CD4-positive, CD25-positive, alpha-beta regulatory T cell (primary cell): ENCODE measurements around the gene ABO. TPM values are rescaled to one million over a fixed set of nuclear protein-coding genes. Genes with fewer than 3 reads are reported as not detected.
"Not testable (repeated sequence)": the region's sequence is repeated elsewhere in the genome, so short reads cannot be mapped to it uniquely, and the experiment has no call there.

Source experiments
- ATAC-seq, 2 donors: fragments of 150-1000 bp; cut with Tn5 transposase; one replicate each; pipeline ENCODE4 v1.10.0; 2021; ENCODE audit warnings: low read depth in 2 of 2, moderate number of reproducible peaks in 2 of 2, moderate library complexity in 1 of 2
- DNase-seq, 3 donors: peaks; one replicate each; pipeline versions ENCODE4 v3.0.0 to v3.0.0-alpha.2; 2012 to 2022; ENCODE audit warnings: mixed read lengths in 1 of 3
- H3K27ac ChIP-seq: one replicate; pipeline ENCODE4 v1.7.0; 2013; ENCODE audit warnings: mild to moderate bottlenecking, low read length; ENCODE audit not compliant: insufficient read depth, poor library complexity, severe bottlenecking
- H3K27me3 ChIP-seq: one replicate; pipeline ENCODE4 v1.7.0; 2013; ENCODE audit warnings: low read length; ENCODE audit not compliant: control insufficient read depth, insufficient read depth
- H3K36me3 ChIP-seq: one replicate; pipeline ENCODE4 v1.7.0; 2013; ENCODE audit warnings: mild to moderate bottlenecking, low read length, moderate library complexity; ENCODE audit not compliant: control insufficient read depth, insufficient read depth
- H3K4me1 ChIP-seq: 2 replicates; pipeline ENCODE4 v1.7.0; 2013; ENCODE audit warnings: mild to moderate bottlenecking, low read length; ENCODE audit not compliant: insufficient read depth, control insufficient read depth, poor library complexity, severe bottlenecking
- H3K4me3 ChIP-seq: one replicate; pipeline ENCODE4 v1.7.0; 2013; ENCODE audit warnings: low read depth, mild to moderate bottlenecking, low read length, moderate library complexity
- H3K9me3 ChIP-seq, 2 experiments: 1 replicate in 1 of 2; 2 replicates in 1 of 2; pipeline ENCODE4 v1.7.0; 2013; ENCODE audit warnings: low read length in 2 of 2, mild to moderate bottlenecking in 1 of 2, moderate library complexity in 1 of 2; ENCODE audit not compliant: control insufficient read depth in 2 of 2
- H3K27ac Mint-ChIP-seq, 3 donors: one replicate each; pipeline ENCODE4 v1.8.0; 2020 to 2022; ENCODE audit warnings: mild to moderate bottlenecking in 3 of 3, mixed read lengths in 3 of 3, moderate library complexity in 2 of 3
- H3K27me3 Mint-ChIP-seq: one replicate; pipeline ENCODE4 v1.8.0; 2022; ENCODE audit warnings: mild to moderate bottlenecking, mixed read lengths
- H3K36me3 Mint-ChIP-seq: one replicate; pipeline ENCODE4 v1.8.0; 2020; ENCODE audit warnings: mixed read lengths
- H3K4me1 Mint-ChIP-seq, 4 donors: one replicate each; pipeline ENCODE4 v1.8.0; 2020 to 2022; ENCODE audit warnings: mixed read lengths in 4 of 4, mild to moderate bottlenecking in 1 of 4
- H3K4me3 Mint-ChIP-seq, 4 donors: one replicate each; pipeline ENCODE4 v1.8.0; 2020 to 2022; ENCODE audit warnings: mild to moderate bottlenecking in 4 of 4, mixed read lengths in 4 of 4, moderate library complexity in 3 of 4
- H3K9me3 Mint-ChIP-seq, 7 donors: one replicate each; pipeline ENCODE4 v1.8.0; 2020 to 2022; ENCODE audit warnings: mixed read lengths in 7 of 7, mild to moderate bottlenecking in 3 of 7, moderate library complexity in 2 of 7
- polyA plus RNA-seq, 4 donors: library from polyadenylated mRNA; unstranded; fragments of 300-500 nt; fragmentation: Illumina TruSeq; gene quantifications; one replicate each; pipeline ENCODE4 v1.2.3, GENCODE V29; 2021
- total RNA-seq: library from RNA; stranded (reverse); gene quantifications from one replicate; pipeline ENCODE4 v1.2.3, GENCODE V29; 2022

ABO gene
- total and polyA plus RNA-seq, 5 donors from 2014 or later = 0.62 TPM; not detected in 4

DNA sequence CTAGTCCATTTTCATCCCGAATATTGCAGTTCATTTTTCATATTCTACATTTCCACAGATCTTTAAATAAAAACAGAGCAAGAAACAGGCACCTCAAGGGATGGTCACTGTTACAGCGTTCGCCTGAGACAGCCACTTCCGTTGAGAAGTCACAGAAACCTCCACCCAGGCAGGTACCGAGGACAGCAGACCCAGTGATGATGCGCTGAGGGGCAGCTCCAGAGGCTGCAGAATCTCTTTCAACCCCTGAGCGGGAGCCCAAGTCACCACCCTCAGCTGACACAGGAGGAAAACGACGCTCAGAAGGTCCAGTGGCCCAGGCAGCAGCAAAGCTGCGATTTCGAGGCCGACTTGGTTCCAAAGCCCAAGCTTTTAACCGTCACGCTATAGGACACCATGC lies 32.8 kb downstream of the ABO start:
- ATAC-seq (no peak), DNase-seq (no peak)
- Histone ChIP-seq H3K27ac (no peak overlapping the region), H3K4me3 (no peak overlapping the region), H3K9me3 (no peaks in the 10 kb centered on the region), H3K27me3 (no peaks in the 10 kb centered on the region), H3K36me3 (no peaks in the 10 kb centered on the region), H3K4me1 (peaks cover 7% of the 10 kb centered on the region)
- peaks cover 0 to 18% (median 7%) of the 10 kb centered on the region in 4 donors for H3K4me1 Mint-ChIP-seq
- H3K9me3 Mint-ChIP-seq = no peaks in the 10 kb centered on the region
- no peaks in the 10 kb centered on the region for H3K36me3 Mint-ChIP-seq
- H3K27ac Mint-ChIP-seq = no peak overlapping the region
- H3K4me3 Mint-ChIP-seq = no peak overlapping the region
- H3K27me3 Mint-ChIP-seq = peaks cover 19% of the 10 kb centered on the region

GRCh38 chr9:133239533-133240090 lies 35.4 kb downstream of the ABO start:
- ATAC-seq = no peak
- no peak overlapping the region for H3K27ac ChIP-seq
- Mint-ChIP-seq H3K27ac (no peak overlapping the region), H3K27me3 (peaks cover 13% of the 10 kb centered on the region), H3K4me3 (no peak overlapping the region), H3K36me3 (no peaks in the 10 kb centered on the region), H3K9me3 (no peaks in the 10 kb centered on the region), H3K4me1 (peaks cover 0 to 18% (median 7%) of the 10 kb centered on the region in 4 donors)
- no peaks in the 10 kb centered on the region for H3K27me3 ChIP-seq
- H3K4me3 ChIP-seq = no peak overlapping the region
- no peak for DNase-seq
- H3K4me1 ChIP-seq = peaks cover 7% of the 10 kb centered on the region
- H3K36me3 ChIP-seq = no peaks in the 10 kb centered on the region
- H3K9me3 ChIP-seq = no peaks in the 10 kb centered on the region

DNA sequence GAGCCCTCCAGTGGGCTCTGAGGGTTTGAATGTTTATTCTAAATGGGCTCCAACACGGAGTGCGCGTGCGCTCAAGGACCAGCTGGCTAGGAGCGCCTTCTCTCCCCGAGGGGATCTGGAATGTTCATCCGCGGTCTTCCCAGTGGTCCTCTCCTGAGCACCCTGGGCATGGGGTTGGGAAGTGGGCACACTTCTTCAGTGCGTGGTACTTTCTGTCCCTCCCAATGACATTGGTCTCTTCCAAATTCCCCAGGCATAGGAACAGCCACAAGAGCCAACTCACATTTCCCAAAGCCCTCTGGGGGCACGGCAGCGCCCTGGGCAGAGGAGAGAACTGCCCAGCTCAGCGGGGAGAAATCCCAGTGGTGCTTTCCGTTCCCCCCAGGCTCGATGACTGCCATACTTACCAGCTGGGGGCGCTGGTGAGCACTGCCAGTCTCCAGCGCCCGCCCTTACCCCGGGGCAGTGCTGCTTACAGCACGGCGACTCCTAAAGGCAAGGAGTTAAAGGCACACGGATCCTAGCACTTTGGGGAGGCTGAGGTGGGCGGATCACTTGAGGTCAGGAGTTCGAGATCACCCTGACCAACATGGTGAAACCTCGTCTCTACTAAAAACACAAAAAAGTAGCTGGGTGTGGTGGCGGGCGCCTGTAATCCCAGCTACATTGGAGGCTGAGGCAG lies 36.0 kb downstream of the ABO start:
- H3K4me3 ChIP-seq = no peak overlapping the region
- H3K27ac Mint-ChIP-seq = no peak overlapping the region

GRCh38 chr9:133238272-133238850 lies 36.6 kb downstream of the ABO start:
- no peaks in the 10 kb centered on the region for H3K27me3 ChIP-seq
- H3K4me1 Mint-ChIP-seq = peaks cover 0 to 18% (median 7%) of the 10 kb centered on the region in 4 donors
- peaks cover 7% of the 10 kb centered on the region for H3K4me1 ChIP-seq
- H3K9me3 Mint-ChIP-seq = no peaks in the 10 kb centered on the region
- H3K27ac Mint-ChIP-seq = no peak overlapping the region
- no peaks in the 10 kb centered on the region for H3K36me3 Mint-ChIP-seq
- H3K36me3 ChIP-seq = no peaks in the 10 kb centered on the region
- no peak overlapping the region for H3K4me3 ChIP-seq
- DNase-seq (peak in 1 of 3 donors; percentile 23), ATAC-seq (peak in 1 of 2 donors; percentile 25)
- peak overlapping the region in 2 of 4 donors; percentile 11 to 24 for H3K4me3 Mint-ChIP-seq
- H3K27me3 Mint-ChIP-seq = peaks cover 13% of the 10 kb centered on the region
- H3K9me3 ChIP-seq = no peaks in the 10 kb centered on the region
- no peak overlapping the region for H3K27ac ChIP-seq

More for the DNA sequence above, 36.0 kb downstream of the ABO start:
- DNase-seq (peak; percentile 25 to 67 (median 48)), ATAC-seq (peak; percentile 64)
- Mint-ChIP-seq H3K27me3 (peaks cover 13% of the 10 kb centered on the region), H3K9me3 (no peaks in the 10 kb centered on the region), H3K4me1 (peaks cover 0 to 18% (median 7%) of the 10 kb centered on the region in 4 donors), H3K4me3 (peak overlapping the region in 1 of 4 donors; percentile 11), H3K36me3 (no peaks in the 10 kb centered on the region)
- no peaks in the 10 kb centered on the region for H3K9me3 ChIP-seq
- no peaks in the 10 kb centered on the region for H3K27me3 ChIP-seq
- no peaks in the 10 kb centered on the region for H3K36me3 ChIP-seq
- no peak overlapping the region for H3K27ac ChIP-seq
- H3K4me1 ChIP-seq = peaks cover 7% of the 10 kb centered on the region

DNA sequence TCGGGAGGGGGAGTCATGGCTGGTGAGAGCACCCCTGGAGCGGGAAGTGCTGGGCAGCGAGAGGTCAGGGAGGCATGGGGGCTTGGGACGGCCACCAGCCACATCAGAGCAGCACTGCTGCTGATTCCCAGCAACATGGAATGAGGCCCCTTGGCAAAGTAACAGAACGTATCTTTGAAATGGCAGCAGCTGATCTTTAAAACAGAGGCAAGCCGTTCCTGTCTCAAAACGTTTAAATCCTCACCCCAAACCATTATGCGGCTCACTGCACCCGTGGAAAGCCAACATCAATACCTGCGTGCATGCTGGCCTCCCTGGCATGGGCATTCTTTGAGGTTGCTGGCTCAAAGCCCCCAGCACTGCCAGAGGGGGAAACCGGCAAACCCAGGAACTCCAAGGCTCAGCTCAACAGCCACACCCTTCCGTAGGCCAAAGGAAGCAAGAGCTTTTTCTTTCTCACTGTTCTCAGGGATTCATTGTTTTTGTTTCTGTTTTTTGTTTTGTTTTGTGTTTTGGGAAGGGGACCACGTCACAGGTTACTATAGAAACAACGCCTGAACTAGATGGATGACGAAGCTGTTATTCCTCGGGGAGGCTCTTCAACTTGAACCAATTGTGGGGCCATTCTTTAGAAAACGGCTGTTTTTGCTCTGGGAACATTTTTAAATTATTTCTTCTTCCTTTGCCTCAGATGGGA lies 37.8 kb downstream of the ABO start:
- H3K9me3 Mint-ChIP-seq = no peaks in the 10 kb centered on the region
- H3K4me3 ChIP-seq = no peak overlapping the region
- H3K36me3 ChIP-seq = no peaks in the 10 kb centered on the region
- H3K4me3 Mint-ChIP-seq = no peak overlapping the region
- no peaks in the 10 kb centered on the region for H3K9me3 ChIP-seq
- no peaks in the 10 kb centered on the region for H3K36me3 Mint-ChIP-seq
- H3K27ac Mint-ChIP-seq = no peak overlapping the region
- H3K4me1 ChIP-seq = peaks cover 7% of the 10 kb centered on the region
- peaks cover 0 to 18% (median 7%) of the 10 kb centered on the region in 4 donors for H3K4me1 Mint-ChIP-seq
- H3K27ac ChIP-seq = no peak overlapping the region
- H3K27me3 Mint-ChIP-seq = peaks cover 13% of the 10 kb centered on the region
- DNase-seq (no peak), ATAC-seq (no peak)
- no peaks in the 10 kb centered on the region for H3K27me3 ChIP-seq

DNA sequence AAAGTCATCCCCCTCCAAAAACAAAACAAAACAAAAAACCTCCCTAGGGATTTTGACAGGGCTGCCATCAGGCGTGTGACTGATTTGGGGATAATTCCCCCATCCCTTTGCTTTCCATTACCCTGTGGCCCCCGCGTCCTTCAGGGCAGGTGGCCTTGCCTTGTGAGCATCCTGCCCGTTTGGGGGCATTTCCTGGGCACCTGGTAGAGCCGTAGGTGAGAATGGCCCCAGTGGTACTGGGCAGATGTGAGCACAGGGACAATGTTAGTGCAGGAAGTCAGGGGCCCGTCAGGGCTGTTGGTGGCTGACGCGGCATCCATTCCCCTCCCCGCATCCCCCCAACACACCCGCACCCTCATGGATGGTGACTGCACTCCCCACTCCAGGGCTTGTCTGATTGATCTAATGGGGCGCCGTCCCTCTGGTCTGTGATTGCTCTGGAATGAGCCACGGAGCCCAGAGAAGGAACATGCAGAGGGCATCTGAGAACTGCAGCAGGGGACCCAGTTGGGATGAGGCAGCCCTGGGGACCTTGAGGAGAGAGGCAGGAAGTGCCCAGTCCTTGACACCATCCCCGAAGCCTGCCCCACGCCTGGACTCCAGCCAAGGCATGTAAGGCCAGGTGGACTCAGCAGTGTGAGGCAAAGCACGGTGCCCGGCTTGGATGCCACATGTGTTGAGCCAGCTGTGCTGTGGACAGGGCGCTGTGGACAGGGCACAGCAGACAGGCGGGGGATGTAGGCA lies 38.5 kb downstream of the ABO start:
- H3K36me3 ChIP-seq, H3K27ac ChIP-seq, H3K4me3 Mint-ChIP-seq, H3K27me3 ChIP-seq, H3K36me3 Mint-ChIP-seq, H3K27ac Mint-ChIP-seq, H3K9me3 Mint-ChIP-seq, H3K9me3 ChIP-seq, H3K4me1 ChIP-seq, DNase-seq, ATAC-seq, H3K4me3 ChIP-seq: not testable (repeated sequence)
- Mint-ChIP-seq H3K27me3 (peaks cover 13% of the 10 kb centered on the region), H3K4me1 (peaks cover 0 to 18% (median 7%) of the 10 kb centered on the region in 4 donors)

- H3K4me3 ChIP-seq = no peak overlapping the region
These were observed 39.3 kb downstream of the ABO start for GRCh38 chr9:133235549-133236222.

More at GRCh38 chr9:133235549-133236222, 39.3 kb downstream of the ABO start:
- Mint-ChIP-seq H3K9me3 (no peaks in the 10 kb centered on the region), H3K36me3 (no peaks in the 10 kb centered on the region), H3K27ac (no peak overlapping the region), H3K27me3 (peaks cover 13% of the 10 kb centered on the region), H3K4me1 (peaks cover 0 to 18% (median 7%) of the 10 kb centered on the region in 4 donors), H3K4me3 (no peak overlapping the region)
- no peaks in the 10 kb centered on the region for H3K27me3 ChIP-seq
- no peaks in the 10 kb centered on the region for H3K9me3 ChIP-seq
- DNase-seq = no peak
- peaks cover 7% of the 10 kb centered on the region for H3K4me1 ChIP-seq
- ATAC-seq = no peak
- no peaks in the 10 kb centered on the region for H3K36me3 ChIP-seq
- H3K27ac ChIP-seq = no peak overlapping the region
